ENCODE data around the gene SLC1A4.

The SLC1A4 gene

DNA sequence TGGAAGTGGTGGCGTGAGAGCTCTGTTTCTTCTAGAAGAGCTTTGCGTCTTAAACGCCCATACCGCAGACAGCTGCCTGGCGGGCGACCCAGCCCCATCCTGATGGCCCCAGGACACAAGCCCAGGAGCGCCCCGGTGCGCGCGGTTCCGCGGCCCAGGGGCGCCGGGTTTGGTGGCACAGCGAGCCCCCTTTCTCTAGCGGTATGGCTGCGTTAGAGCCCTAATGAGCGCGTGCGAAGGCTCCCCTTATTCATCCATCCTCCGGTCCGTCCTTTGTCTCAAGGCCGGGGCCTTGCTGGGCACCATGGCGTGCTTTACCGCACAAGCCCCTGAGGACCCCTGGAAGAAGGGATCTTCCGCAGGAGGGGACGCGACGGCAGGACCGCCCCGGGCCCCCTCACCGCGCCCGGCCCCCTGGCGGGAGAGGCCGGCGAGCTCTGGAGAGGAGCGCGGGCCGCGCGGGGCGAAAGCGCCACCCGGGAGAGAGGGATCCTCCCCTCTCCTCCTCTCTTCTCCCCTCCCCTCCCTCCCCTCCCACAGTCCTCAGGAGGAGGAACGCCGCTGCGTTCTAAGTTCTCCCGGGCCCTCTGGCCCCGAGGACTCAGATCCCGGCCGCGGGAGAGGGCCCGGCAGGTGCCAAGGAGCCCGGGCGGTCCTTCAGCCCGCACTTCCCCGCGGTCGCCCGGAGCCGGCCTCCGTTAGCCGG is 626 bp upstream of the SLC1A4 start:
- peak overlapping the region; percentile 88 for H3K4me3 ChIP-seq (ENCODE audit: insufficient read depth, low read length, poor library complexity, severe bottlenecking)
- peak overlapping the region; percentile 43 for H2AFZ ChIP-seq (ENCODE audit: low read depth, low read length, severe bottlenecking)
- peaks cover 43% of the 10 kb centered on the region for H3K79me2 ChIP-seq (ENCODE audit: insufficient read depth, low read length)
- H3K36me3 ChIP-seq (ENCODE audit: low read length): no peaks in the 10 kb centered on the region
- peaks cover 2% of the 10 kb centered on the region; the same call in 1 of the 2 replicates for H3F3A ChIP-seq (ENCODE audit: insufficient read depth)
- no peaks in the 10 kb centered on the region for H3K9me2 ChIP-seq (replicated peaks; ENCODE audit: insufficient read depth, low read length)
- no peaks in the 10 kb centered on the region for H3K9me3 ChIP-seq (ENCODE audit: insufficient read depth, low read length)
- H4K20me1 ChIP-seq (ENCODE audit: low read depth, low read length): peaks cover 7% of the 10 kb centered on the region; the same call in 1 of the 2 replicates
- peak overlapping the region; percentile 65 for H3K27ac ChIP-seq (ENCODE audit: low read depth, low read length)
- H3K9ac ChIP-seq (ENCODE audit: low read length): peak overlapping the region; percentile 99
- peak overlapping the region; percentile 96 for H3K4me2 ChIP-seq (ENCODE audit: low read depth, low read length, poor library complexity, severe bottlenecking)
- no peaks in the 10 kb centered on the region for H3K27me3 ChIP-seq (ENCODE audit: low read length)
- TF ChIP-seq, protein P1, sequence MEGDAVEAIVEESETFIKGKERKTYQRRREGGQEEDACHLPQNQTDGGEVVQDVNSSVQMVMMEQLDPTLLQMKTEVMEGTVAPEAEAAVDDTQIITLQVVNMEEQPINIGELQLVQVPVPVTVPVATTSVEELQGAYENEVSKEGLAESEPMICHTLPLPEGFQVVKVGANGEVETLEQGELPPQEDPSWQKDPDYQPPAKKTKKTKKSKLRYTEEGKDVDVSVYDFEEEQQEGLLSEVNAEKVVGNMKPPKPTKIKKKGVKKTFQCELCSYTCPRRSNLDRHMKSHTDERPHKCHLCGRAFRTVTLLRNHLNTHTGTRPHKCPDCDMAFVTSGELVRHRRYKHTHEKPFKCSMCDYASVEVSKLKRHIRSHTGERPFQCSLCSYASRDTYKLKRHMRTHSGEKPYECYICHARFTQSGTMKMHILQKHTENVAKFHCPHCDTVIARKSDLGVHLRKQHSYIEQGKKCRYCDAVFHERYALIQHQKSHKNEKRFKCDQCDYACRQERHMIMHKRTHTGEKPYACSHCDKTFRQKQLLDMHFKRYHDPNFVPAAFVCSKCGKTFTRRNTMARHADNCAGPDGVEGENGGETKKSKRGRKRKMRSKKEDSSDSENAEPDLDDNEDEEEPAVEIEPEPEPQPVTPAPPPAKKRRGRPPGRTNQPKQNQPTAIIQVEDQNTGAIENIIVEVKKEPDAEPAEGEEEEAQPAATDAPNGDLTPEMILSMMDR (IDR thresholded peaks at IDR 0.05; ENCODE audit: insufficient read depth, low read length, poor library complexity, severe bottlenecking): peak; percentile 8
- no peak for TF ChIP-seq EZH2phosphoT487 (conservative IDR thresholded peaks at IDR 0.05; ENCODE audit: low read length)

DNA sequence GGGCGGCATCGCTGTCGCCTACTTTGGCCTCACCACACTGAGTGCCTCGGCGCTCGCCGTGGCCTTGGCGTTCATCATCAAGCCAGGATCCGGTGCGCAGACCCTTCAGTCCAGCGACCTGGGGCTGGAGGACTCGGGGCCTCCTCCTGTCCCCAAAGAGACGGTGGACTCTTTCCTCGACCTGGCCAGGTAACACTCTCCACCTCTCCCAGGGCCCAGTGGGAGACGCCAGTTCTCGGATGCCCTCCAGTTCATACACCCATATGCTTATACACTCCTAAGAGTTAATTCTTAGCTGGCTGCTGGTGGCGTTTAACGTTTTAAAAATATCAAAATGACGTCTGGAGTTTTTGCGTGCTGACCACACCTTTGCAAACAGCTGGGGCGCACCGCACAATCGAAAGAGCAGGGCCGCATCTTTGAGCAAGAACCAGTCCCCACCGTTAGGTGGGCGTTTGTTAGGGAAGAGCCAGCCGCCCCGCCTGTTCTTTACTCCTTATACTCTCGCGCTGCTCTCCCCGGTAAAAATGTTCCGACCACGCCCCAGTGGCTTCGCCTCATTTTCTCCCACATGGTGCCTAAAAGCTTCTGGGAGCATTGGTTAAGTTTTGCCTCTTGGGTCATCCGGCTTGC is 899 bp downstream of the SLC1A4 start:
- H2AFZ ChIP-seq (ENCODE audit: low read depth, low read length, severe bottlenecking): no peak overlapping the region
- peaks cover 10% of the 10 kb centered on the region; the same call in 1 of the 2 replicates for H4K20me1 ChIP-seq (ENCODE audit: low read depth, low read length)
- H3K4me2 ChIP-seq (ENCODE audit: low read depth, low read length, poor library complexity, severe bottlenecking): peak overlapping the region; percentile 99
- no peaks in the 10 kb centered on the region for H3K9me2 ChIP-seq (replicated peaks; ENCODE audit: insufficient read depth, low read length)
- no peaks in the 10 kb centered on the region for H3K27me3 ChIP-seq (ENCODE audit: low read length)
- peaks cover 8% of the 10 kb centered on the region; the same call in 1 of the 2 replicates for H3F3A ChIP-seq (ENCODE audit: insufficient read depth)
- peaks cover 58% of the 10 kb centered on the region for H3K79me2 ChIP-seq (ENCODE audit: insufficient read depth, low read length)
- H3K36me3 ChIP-seq (ENCODE audit: low read length): no peaks in the 10 kb centered on the region
- H3K4me3 ChIP-seq (ENCODE audit: insufficient read depth, low read length, poor library complexity, severe bottlenecking): peak overlapping the region; percentile 88
- peak overlapping the region; percentile 83 for H3K27ac ChIP-seq (ENCODE audit: low read depth, low read length)
- no peaks in the 10 kb centered on the region for H3K9me3 ChIP-seq (ENCODE audit: insufficient read depth, low read length)
- peak overlapping the region; percentile 99 for H3K9ac ChIP-seq (ENCODE audit: low read length)
- no peak for TF ChIP-seq EZH2phosphoT487 (conservative IDR thresholded peaks at IDR 0.05; ENCODE audit: low read length)
- TF ChIP-seq, protein P1 (IDR thresholded peaks at IDR 0.05; ENCODE audit: insufficient read depth, low read length, poor library complexity, severe bottlenecking): no peak

DNA sequence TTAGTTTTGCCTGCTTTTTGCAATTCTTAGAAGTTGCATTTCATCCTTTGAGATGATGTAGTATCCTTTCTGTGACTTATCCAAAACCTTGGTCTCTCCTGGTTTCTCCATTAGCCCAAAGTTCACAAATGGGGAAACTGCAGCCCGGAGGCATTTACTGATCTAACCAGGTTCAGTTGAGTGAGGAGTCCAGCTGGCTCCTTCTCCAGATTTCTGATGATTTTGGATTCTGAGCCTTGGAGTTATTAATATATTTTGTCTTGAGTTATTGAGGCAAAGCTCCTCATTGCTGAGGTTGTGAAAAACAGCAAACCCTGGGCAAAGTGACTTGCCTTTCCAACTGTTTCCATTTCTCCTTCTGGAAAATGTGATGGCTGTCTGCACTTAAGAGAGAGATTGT is 1.7 kb downstream of the SLC1A4 start:
- H3K27me3 ChIP-seq (ENCODE audit: low read length): no peaks in the 10 kb centered on the region
- peaks cover 5% of the 10 kb centered on the region for H3K36me3 ChIP-seq (ENCODE audit: low read length)
- no peak overlapping the region for H2AFZ ChIP-seq (ENCODE audit: low read depth, low read length, severe bottlenecking)
- H3K4me3 ChIP-seq (ENCODE audit: insufficient read depth, low read length, poor library complexity, severe bottlenecking): peak overlapping the region; percentile 88
- no peaks in the 10 kb centered on the region for H3K9me2 ChIP-seq (replicated peaks; ENCODE audit: insufficient read depth, low read length)
- peak overlapping the region; percentile 83 for H3K27ac ChIP-seq (ENCODE audit: low read depth, low read length)
- no peaks in the 10 kb centered on the region for H3K9me3 ChIP-seq (ENCODE audit: insufficient read depth, low read length)
- peak overlapping the region; percentile 99 for H3K4me2 ChIP-seq (ENCODE audit: low read depth, low read length, poor library complexity, severe bottlenecking)
- H3K9ac ChIP-seq (ENCODE audit: low read length): peak overlapping the region; percentile 99
- H3K79me2 ChIP-seq (ENCODE audit: insufficient read depth, low read length): peaks cover 66% of the 10 kb centered on the region
- TF ChIP-seq, protein P1 (IDR thresholded peaks at IDR 0.05; ENCODE audit: insufficient read depth, low read length, poor library complexity, severe bottlenecking): no peak
- no peak for TF ChIP-seq EZH2phosphoT487 (conservative IDR thresholded peaks at IDR 0.05; ENCODE audit: low read length)
- peaks cover 8% of the 10 kb centered on the region; the same call in 1 of the 2 replicates for H3F3A ChIP-seq (ENCODE audit: insufficient read depth)
- peaks cover 15% of the 10 kb centered on the region; the same call in 1 of the 2 replicates for H4K20me1 ChIP-seq (ENCODE audit: low read depth, low read length)
